Right lobe of liver (tissue), 4 donors: ENCODE results near the gene EIF2B1.

Source experiments
- CTCF ChIP-seq, 4 donors: fragments of 200-600 bp in 3 of 4; fragments of 450-650 bp in 1 of 4; IDR thresholded peaks; one replicate each; pipeline versions ENCODE4 v1.5.1 to v1.8.0; 2016 to 2022; ENCODE audit warnings: antibody characterized with exemption in 4 of 4, mild to moderate bottlenecking in 2 of 4
- POLR2A ChIP-seq: fragments of 450-650 bp; IDR thresholded peaks from one replicate; pipeline ENCODE4 v1.6.1; 2017; ENCODE audit warnings: antibody characterized with exemption, mild to moderate bottlenecking
- donor health status: DM: no; HTN: no; CAD: no.
- donor health status: DM: no; HTN: no; CAD: no.
- donor health status: DM: no; HTN: yes; CAD: no.

GRCh38 chr12:123667771-123668170 lies 34.3 kb upstream of the EIF2B1 start:
- TF ChIP-seq CTCF (IDR thresholded peaks at IDR 0.05) = no peak
- no peak for TF ChIP-seq POLR2A
